Measurements from ENCODE around the gene TMEFF2.
"Not testable (repeated sequence)": the region's sequence is repeated elsewhere in the genome, so short reads cannot be mapped to it uniquely, and the experiment has no call there.

The TMEFF2 gene

DNA sequence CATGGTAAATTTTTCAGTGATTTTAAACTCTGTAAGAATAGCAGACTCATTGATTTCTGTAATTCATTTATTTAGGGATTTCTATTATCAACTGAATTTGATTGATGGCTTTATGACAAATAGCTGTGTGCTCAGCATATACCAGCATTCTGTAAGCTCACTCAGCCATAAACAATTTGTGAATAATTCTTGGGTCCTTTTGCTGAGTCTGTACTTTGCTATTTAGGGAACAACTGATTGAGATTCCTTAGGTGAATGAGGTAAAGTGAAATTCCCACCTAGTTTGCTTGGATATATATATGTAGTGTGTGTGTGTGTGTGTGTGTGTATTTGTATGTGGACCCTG, 271.1 kb downstream of the TMEFF2 start:
- H3K4me3 ChIP-seq (ENCODE audit: low read depth, low read length): no peak overlapping the region
- TF ChIP-seq, protein P1, sequence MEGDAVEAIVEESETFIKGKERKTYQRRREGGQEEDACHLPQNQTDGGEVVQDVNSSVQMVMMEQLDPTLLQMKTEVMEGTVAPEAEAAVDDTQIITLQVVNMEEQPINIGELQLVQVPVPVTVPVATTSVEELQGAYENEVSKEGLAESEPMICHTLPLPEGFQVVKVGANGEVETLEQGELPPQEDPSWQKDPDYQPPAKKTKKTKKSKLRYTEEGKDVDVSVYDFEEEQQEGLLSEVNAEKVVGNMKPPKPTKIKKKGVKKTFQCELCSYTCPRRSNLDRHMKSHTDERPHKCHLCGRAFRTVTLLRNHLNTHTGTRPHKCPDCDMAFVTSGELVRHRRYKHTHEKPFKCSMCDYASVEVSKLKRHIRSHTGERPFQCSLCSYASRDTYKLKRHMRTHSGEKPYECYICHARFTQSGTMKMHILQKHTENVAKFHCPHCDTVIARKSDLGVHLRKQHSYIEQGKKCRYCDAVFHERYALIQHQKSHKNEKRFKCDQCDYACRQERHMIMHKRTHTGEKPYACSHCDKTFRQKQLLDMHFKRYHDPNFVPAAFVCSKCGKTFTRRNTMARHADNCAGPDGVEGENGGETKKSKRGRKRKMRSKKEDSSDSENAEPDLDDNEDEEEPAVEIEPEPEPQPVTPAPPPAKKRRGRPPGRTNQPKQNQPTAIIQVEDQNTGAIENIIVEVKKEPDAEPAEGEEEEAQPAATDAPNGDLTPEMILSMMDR (IDR thresholded peaks at IDR 0.05; ENCODE audit: borderline replicate concordance, insufficient read depth, low read depth, low read length): no peak

DNA sequence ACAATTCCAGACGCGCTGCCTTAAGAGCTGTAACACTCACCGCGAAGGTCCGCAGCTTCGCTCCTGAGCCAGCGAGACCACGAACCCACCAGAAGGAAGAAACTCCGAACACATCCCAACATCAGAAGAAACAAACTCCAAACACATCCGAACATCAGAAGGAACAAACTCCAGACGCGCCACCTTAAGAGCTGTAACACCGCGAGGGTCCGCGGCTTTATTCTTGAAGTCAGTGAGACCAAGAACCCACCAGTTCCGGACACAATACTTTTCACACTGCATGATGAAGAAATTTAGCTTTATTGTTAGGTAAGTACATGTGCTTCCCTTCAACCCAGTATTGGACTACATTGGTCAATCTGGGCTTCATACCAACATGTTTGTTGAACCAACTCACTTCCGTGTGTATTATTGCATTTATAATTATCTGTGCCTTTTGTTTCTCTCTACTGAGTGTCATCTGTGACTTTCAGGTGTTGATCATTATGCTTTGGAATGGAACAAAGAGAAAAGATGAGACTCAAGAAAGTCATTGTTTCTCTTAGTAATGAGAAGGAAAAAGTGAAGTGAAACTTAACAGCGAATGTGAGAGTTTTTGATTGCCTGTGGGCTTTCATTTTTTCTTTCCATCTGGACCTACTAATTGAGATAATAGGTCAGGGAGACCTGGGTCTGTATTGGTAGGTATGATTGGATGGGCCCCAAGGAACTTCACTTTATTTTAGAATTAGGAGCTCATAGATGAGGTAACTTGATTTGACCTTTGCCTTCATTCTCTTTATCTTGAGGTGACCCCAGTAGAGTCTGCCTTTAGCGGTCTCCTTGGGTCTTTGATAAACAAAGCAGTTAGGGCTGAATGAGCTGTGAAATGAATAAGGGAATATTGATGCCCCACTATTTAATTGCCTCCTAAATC, 271.7 kb downstream of the TMEFF2 start:
- no peak overlapping the region for H3K4me3 ChIP-seq (ENCODE audit: low read depth, low read length)
- TF ChIP-seq, protein P1 (IDR thresholded peaks at IDR 0.05; ENCODE audit: borderline replicate concordance, insufficient read depth, low read depth, low read length): no peak

DNA sequence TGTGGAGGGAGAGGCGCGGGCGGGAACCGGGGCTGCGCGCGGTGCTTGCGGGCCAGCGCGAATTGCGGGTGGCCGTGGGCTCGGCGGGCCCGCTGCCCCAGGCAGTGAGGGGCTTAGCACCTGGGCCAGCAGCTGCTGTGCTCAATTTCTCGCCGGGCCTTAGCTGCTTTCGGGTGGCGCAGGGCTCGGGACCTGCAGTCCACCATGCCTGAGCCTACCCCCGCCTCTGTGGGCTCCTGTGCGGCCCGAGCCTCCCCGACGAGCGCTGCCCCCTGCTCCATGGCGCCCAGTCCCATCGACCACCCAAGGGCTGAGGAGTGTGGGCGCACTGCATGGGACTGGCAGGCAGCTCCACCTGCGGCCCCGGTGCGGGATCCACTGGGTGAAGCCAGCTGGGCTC, 273.1 kb downstream of the TMEFF2 start:
- H3K4me3 ChIP-seq (ENCODE audit: low read depth, low read length): not testable (repeated sequence)

DNA sequence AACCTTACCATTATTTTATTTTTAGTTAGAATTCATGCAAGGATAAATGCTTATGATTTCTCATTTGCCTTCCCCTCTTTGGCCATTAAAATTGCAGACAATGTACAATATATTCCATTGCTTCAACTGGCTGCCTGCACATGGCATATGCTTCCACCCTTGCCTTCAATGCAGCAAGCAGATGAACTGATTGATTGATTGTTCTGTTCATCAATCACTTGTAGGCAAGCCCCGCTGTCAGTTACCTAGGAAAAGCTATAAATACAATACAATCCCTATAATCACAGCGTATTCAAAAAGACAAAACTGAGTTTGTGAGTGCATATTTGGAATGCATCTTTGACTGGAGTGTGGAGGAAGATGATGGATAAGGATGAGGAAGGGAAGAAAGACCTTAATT, 274.2 kb downstream of the TMEFF2 start:
- TF ChIP-seq, protein P1 (IDR thresholded peaks at IDR 0.05; ENCODE audit: borderline replicate concordance, insufficient read depth, low read depth, low read length): no peak
- H3K4me3 ChIP-seq (ENCODE audit: low read depth, low read length): no peak overlapping the region

DNA sequence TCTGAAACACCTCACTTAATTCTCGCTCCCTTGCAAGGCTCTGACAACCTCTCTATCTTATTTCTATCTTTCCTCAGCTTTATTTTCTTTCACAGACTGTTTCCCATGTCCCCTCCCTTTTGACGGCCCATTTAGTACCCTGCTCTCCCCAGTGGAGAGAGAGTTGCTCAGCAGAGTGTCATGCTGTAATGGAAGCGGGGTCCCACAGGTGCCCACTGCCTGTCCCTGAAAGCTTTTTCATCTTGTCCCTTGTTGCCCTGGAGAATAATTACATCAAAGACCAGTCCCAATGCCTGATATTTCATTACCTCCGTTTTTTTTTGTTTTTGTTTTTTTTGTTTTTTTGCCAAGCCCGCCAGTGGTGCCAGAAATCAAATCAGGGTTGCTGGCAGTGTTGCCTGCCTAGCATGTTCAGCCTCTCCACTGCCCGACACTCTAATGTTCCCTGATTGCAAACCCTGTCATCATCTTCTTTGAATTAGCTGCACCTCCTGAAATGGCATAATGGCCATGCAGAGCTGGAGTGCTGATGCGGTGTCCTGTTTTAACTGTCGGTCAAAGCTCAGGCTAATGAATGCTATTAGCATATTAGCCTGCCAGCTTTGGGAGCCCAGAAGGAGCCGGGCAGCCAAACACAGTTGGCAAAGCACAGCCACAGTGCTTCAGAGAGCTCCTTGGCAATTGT, 276.6 kb downstream of the TMEFF2 start:
- TF ChIP-seq, protein P1 (IDR thresholded peaks at IDR 0.05; ENCODE audit: borderline replicate concordance, insufficient read depth, low read depth, low read length): no peak
- no peak overlapping the region for H3K4me3 ChIP-seq (ENCODE audit: low read depth, low read length)

DNA sequence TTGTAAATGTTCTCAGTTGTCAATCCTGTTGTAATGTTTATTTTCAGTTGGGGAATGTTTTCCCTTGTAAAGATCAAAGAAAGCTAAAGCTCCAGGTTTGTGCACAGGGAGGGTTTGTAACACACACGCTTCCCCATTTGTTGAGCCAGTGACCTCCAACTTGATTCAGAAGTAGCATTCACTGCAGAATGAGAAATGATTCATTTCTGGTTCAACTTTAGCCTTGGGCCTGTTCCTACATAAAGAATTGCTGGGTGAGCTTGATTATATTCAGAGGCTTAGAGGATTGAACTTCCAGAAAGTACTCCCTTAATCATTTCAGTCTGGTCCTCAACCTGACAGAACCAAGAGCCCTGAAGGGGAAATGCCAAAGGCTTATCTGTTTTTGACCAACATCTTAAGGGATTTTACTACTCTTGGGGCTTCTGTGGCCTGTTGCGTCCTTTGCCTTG, 277.3 kb downstream of the TMEFF2 start:
- TF ChIP-seq, protein P1 (IDR thresholded peaks at IDR 0.05; ENCODE audit: borderline replicate concordance, insufficient read depth, low read depth, low read length): no peak
- no peak overlapping the region for H3K4me3 ChIP-seq (ENCODE audit: low read depth, low read length)

DNA sequence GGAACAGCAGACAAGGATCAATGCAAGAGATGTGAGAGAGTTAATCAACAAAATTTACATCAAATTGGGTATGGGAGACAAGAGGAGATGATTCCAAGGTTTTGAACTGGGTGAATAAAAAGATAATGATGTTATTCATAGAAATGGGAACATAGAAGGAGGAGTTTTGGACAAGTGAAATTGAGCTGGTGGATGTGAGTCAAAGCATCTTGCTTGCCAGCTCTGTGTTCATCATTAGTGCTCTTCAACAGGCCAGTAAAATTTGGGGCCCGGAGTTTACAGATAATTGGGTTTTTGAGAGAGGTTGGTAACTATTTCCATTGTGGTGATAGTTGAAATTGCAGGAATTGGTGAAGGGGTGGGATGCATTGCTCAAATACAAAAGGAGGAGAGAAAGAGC, 277.9 kb downstream of the TMEFF2 start:
- TF ChIP-seq, protein P1 (IDR thresholded peaks at IDR 0.05; ENCODE audit: borderline replicate concordance, insufficient read depth, low read depth, low read length): no peak
- H3K4me3 ChIP-seq (ENCODE audit: low read depth, low read length): no peak overlapping the region
